SK-N-SH treated with all-trans-retinoic acid at 6 μM for 48 hours (cell line): ENCODE results near the gene HIRA.

ENCODE experiments used
- ATAC-seq: fragments of 200-7000 bp; cut with Tn5 transposase; 3 replicates; pipeline ENCODE4 v1.9.1; 2020; ENCODE audit warnings: mild to moderate bottlenecking, moderate library complexity
- ARNTL ChIP-seq: fragments of 450-650 bp; formaldehyde crosslinking; IDR thresholded peaks from 2 replicates; pipeline ENCODE4 v1.5.0; 2020; ENCODE audit warnings: low read depth, mild to moderate bottlenecking, moderate library complexity, borderline replicate concordance
- BACH2 ChIP-seq: fragments of 250-450 bp; sonication (Bioruptor Pico); IDR thresholded peaks from 2 replicates; pipeline ENCODE4 v1.9.0; 2021; ENCODE audit warnings: mild to moderate bottlenecking, borderline replicate concordance
- CREB5 ChIP-seq: fragments of 250-450 bp; sonication (Bioruptor Pico); IDR thresholded peaks from 2 replicates; pipeline ENCODE4 v1.5.1; 2020; ENCODE audit warnings: low read depth, mild to moderate bottlenecking, moderate library complexity
- CSDC2 ChIP-seq: fragments of 250-450 bp; sonication (Bioruptor Pico); IDR thresholded peaks from 2 replicates; pipeline ENCODE4 v1.5.0; 2020; ENCODE audit warnings: mild to moderate bottlenecking, moderate library complexity
- ESRRG ChIP-seq: fragments of 250-450 bp; sonication (Bioruptor Pico); IDR thresholded peaks from 2 replicates; pipeline ENCODE4 v1.6.1; 2021; ENCODE audit warnings: mild to moderate bottlenecking
- GLIS3 ChIP-seq: fragments of 250-450 bp; sonication (Bioruptor Pico); IDR thresholded peaks from 2 replicates; pipeline ENCODE4 v1.5.0; 2020; ENCODE audit warnings: mild to moderate bottlenecking, moderate library complexity
- OSR1 ChIP-seq: fragments of 250-450 bp; sonication (Bioruptor Pico); IDR thresholded peaks from 2 replicates; pipeline ENCODE4 v1.8.0; 2022; ENCODE audit warnings: moderate library complexity, mild to moderate bottlenecking, inconsistent platforms
- POU6F1 ChIP-seq: fragments of 250-450 bp; sonication (Bioruptor Pico); IDR thresholded peaks from 2 replicates; pipeline ENCODE4 v1.8.0; 2021; ENCODE audit warnings: low read depth, mild to moderate bottlenecking, moderate library complexity, borderline replicate concordance
- PPARA ChIP-seq: fragments of 250-450 bp; sonication (Bioruptor Pico); IDR thresholded peaks from 2 replicates; pipeline ENCODE4 v1.5.0; 2020; ENCODE audit warnings: mild to moderate bottlenecking, borderline replicate concordance
- RARB ChIP-seq: fragments of 250-450 bp; sonication (Bioruptor Pico); IDR thresholded peaks from 2 replicates; pipeline ENCODE4 v1.8.0; 2021; ENCODE audit warnings: mild to moderate bottlenecking, moderate library complexity
- SNAI2 ChIP-seq: fragments of 250-450 bp; sonication (Bioruptor Pico); IDR thresholded peaks from 2 replicates; pipeline ENCODE4 v1.5.0; 2020; ENCODE audit warnings: mild to moderate bottlenecking, moderate library complexity
- TCF4 ChIP-seq: fragments of 250-450 bp; sonication (Bioruptor Pico); IDR thresholded peaks from 2 replicates; pipeline ENCODE4 v1.8.0; 2021; ENCODE audit warnings: mild to moderate bottlenecking, moderate library complexity, borderline replicate concordance
- TOX ChIP-seq: fragments of 250-450 bp; sonication (Bioruptor Pico); IDR thresholded peaks from 2 replicates; pipeline ENCODE4 v1.8.0; 2021; ENCODE audit warnings: mild to moderate bottlenecking, moderate library complexity, borderline replicate concordance
- TSHZ2 ChIP-seq: fragments of 250-450 bp; sonication (Bioruptor Pico); IDR thresholded peaks from 2 replicates; pipeline ENCODE4 v1.5.0; 2020; ENCODE audit warnings: mild to moderate bottlenecking, moderate library complexity
- ZC3H10 ChIP-seq: fragments of 250-450 bp; sonication (Bioruptor Pico); IDR thresholded peaks from 2 replicates; pipeline ENCODE4 v1.5.1; 2021; ENCODE audit warnings: mild to moderate bottlenecking, moderate library complexity
- ZFP3 ChIP-seq: fragments of 250-450 bp; sonication (Bioruptor Pico); IDR thresholded peaks from 2 replicates; pipeline ENCODE4 v1.5.0; 2020; ENCODE audit warnings: mild to moderate bottlenecking, moderate library complexity
- ZFP30 ChIP-seq: fragments of 450-650 bp; formaldehyde crosslinking; IDR thresholded peaks from 2 replicates; pipeline ENCODE4 v1.5.0; 2022; ENCODE audit warnings: mild to moderate bottlenecking, moderate library complexity
- ZNF565 ChIP-seq: fragments of 450-650 bp; formaldehyde crosslinking; conservative IDR thresholded peaks from 2 replicates; pipeline ENCODE4 v1.5.0; 2020; ENCODE audit warnings: low read depth, mild to moderate bottlenecking, moderate library complexity
- ZNF70 ChIP-seq: fragments of 450-650 bp; formaldehyde crosslinking; IDR thresholded peaks from 2 replicates; pipeline ENCODE4 v1.5.0; 2020; ENCODE audit warnings: mild to moderate bottlenecking, moderate library complexity
- ZNF8 ChIP-seq: fragments of 450-650 bp; formaldehyde crosslinking; IDR thresholded peaks from 2 replicates; pipeline ENCODE4 v1.5.0; 2020; ENCODE audit warnings: mild to moderate bottlenecking, moderate library complexity
- TF ChIP-seq, protein P1 (sequence below): fragments of 250-450 bp; sonication (Bioruptor Pico); IDR thresholded peaks from 2 replicates; pipeline ENCODE4 v1.5.1; 2021; ENCODE audit warnings: mild to moderate bottlenecking, moderate library complexity
- TF ChIP-seq, protein P2 (sequence below): fragments of 250-450 bp; sonication (Bioruptor Pico); IDR thresholded peaks from 2 replicates; pipeline ENCODE4 v1.8.0; 2020; ENCODE audit warnings: mild to moderate bottlenecking, moderate library complexity, borderline replicate concordance

HIRA gene

GRCh38 chr22:19455033-19455432 lies 23.5 kb upstream of the HIRA start:
- TF ChIP-seq ZFP30 (no peak), OSR1 (CRISPR knock-in tag) (no peak), ARNTL (CRISPR knock-in tag) (no peak), GLIS3 (no peak)
- ATAC-seq: no peak

DNA sequence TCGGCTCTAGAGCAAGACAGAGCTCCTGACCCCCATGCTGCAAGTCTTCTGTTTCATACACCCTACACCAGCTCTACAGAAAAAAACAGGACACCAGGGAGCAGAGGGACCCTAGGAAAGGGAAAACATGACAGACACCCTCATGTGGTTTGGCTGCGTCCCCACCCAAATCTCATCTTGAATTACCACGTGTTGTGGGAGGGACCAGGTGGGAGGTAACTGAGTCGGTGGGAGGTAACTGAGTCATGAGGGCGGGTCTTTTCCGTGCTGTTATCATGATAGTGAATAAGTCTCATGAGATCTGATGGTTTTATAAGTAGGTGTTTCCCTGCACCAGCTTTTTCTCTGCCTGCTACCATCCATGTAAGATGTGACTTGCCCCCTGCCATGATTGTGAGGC lies 22.6 kb upstream of the HIRA start:
- ATAC-seq: no peak
- no peak for TF ChIP-seq RARB (CRISPR knock-in tag)
- no peak for TF ChIP-seq TOX
- TF ChIP-seq PPARA: no peak
- TF ChIP-seq CSDC2 (CRISPR knock-in tag): no peak
- TF ChIP-seq, protein P1, sequence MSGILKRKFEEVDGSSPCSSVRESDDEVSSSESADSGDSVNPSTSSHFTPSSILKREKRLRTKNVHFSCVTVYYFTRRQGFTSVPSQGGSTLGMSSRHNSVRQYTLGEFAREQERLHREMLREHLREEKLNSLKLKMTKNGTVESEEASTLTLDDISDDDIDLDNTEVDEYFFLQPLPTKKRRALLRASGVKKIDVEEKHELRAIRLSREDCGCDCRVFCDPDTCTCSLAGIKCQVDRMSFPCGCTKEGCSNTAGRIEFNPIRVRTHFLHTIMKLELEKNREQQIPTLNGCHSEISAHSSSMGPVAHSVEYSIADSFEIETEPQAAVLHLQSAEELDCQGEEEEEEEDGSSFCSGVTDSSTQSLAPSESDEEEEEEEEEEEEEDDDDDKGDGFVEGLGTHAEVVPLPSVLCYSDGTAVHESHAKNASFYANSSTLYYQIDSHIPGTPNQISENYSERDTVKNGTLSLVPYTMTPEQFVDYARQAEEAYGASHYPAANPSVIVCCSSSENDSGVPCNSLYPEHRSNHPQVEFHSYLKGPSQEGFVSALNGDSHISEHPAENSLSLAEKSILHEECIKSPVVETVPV (CRISPR knock-in tag): no peak
- no peak for TF ChIP-seq ZFP3 (CRISPR knock-in tag)
- TF ChIP-seq, protein P2, sequence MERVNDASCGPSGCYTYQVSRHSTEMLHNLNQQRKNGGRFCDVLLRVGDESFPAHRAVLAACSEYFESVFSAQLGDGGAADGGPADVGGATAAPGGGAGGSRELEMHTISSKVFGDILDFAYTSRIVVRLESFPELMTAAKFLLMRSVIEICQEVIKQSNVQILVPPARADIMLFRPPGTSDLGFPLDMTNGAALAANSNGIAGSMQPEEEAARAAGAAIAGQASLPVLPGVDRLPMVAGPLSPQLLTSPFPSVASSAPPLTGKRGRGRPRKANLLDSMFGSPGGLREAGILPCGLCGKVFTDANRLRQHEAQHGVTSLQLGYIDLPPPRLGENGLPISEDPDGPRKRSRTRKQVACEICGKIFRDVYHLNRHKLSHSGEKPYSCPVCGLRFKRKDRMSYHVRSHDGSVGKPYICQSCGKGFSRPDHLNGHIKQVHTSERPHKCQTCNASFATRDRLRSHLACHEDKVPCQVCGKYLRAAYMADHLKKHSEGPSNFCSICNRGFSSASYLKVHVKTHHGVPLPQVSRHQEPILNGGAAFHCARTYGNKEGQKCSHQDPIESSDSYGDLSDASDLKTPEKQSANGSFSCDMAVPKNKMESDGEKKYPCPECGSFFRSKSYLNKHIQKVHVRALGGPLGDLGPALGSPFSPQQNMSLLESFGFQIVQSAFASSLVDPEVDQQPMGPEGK (CRISPR knock-in tag): no peak
- TF ChIP-seq TCF4: no peak
- no peak for TF ChIP-seq ZNF565
- TF ChIP-seq OSR1 (CRISPR knock-in tag): no peak
- no peak for TF ChIP-seq ZFP30
- TF ChIP-seq SNAI2 (CRISPR knock-in tag): no peak
- TF ChIP-seq BACH2 (CRISPR knock-in tag): no peak
- no peak for TF ChIP-seq POU6F1 (CRISPR knock-in tag)
- no peak for TF ChIP-seq TSHZ2 (CRISPR knock-in tag)
- no peak for TF ChIP-seq ESRRG (CRISPR knock-in tag)
- no peak for TF ChIP-seq ARNTL (CRISPR knock-in tag)

DNA sequence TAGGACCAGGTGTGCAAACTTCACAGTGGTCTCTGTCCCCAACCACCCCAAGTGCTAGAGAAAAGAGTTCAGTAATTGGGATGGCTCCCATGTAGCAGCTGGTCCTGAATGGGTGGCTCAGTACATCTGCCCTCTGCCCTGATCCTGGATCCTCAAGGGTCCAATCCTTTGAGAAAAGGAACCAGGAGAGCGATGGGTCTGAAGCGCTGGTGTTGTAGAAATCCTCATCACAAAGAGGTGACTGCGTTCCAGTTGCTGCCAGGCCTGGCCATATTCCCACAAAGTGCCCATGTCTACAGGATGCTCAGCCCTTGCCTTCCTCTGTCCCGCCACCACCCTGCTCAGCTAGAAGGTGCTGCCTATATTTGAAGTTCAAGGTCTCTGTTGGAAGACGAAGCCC lies 22.2 kb upstream of the HIRA start:
- ATAC-seq: no peak
- TF ChIP-seq BACH2 (CRISPR knock-in tag) (no peak), RARB (CRISPR knock-in tag) (no peak), ZNF70 (CRISPR knock-in tag) (no peak), TCF4 (no peak), ESRRG (CRISPR knock-in tag) (no peak), ZC3H10 (no peak)
- TF ChIP-seq, all 23 proteins: peak for 0

- ATAC-seq: no peak
- TF ChIP-seq TOX: no peak
- TF ChIP-seq BACH2 (CRISPR knock-in tag): no peak
- TF ChIP-seq OSR1 (CRISPR knock-in tag): no peak
- TF ChIP-seq TSHZ2 (CRISPR knock-in tag): no peak
- TF ChIP-seq ZNF70 (CRISPR knock-in tag): no peak
- no peak for TF ChIP-seq SNAI2 (CRISPR knock-in tag)
- TF ChIP-seq ZNF8: no peak
- TF ChIP-seq ARNTL (CRISPR knock-in tag): no peak
- TF ChIP-seq, protein P1 (CRISPR knock-in tag): no peak
- no peak for TF ChIP-seq ESRRG (CRISPR knock-in tag)
- no peak for TF ChIP-seq ZFP3 (CRISPR knock-in tag)
- TF ChIP-seq PPARA: no peak
- TF ChIP-seq CREB5 (CRISPR knock-in tag): no peak
- TF ChIP-seq ZNF565: no peak
- TF ChIP-seq ZC3H10: no peak
- TF ChIP-seq CSDC2 (CRISPR knock-in tag): no peak
- no peak for TF ChIP-seq TCF4
- TF ChIP-seq GLIS3: no peak
Measured at GRCh38 chr22:19451570-19451969, 20.0 kb upstream of the HIRA start.
